ENCODE data around the gene ACVR1B.

Gene ACVR1B

DNA sequence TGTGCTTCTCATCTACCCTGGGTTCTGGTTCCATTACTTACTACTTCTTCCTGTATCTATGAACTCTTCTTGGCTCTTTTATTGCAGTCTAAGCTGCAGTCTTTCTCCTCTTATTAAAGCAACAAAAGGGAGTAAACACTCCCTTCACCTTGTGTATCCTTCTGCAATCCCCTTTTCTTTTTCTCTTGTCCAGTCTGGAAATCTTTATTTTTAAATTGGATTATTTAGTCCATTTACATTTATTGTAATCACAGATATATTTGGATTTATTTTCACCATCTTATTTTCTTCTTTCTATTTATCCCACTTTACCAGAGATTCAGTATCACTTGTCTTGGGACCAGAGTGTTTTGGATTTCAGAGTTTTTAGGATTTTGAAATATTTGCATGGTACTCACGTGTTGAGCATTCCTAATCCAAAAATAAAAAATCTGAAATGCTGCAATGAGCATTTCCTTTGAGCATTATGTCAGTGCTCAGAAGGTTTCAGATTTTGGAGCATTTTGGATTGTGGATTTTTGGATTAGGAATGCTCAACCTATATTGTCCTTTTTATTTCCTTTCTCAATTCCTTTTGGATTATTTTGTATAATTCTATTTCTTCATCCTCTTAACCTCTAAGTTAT is 6.8 kb upstream of the ACVR1B start:
- DNase-seq, result no peak

DNA sequence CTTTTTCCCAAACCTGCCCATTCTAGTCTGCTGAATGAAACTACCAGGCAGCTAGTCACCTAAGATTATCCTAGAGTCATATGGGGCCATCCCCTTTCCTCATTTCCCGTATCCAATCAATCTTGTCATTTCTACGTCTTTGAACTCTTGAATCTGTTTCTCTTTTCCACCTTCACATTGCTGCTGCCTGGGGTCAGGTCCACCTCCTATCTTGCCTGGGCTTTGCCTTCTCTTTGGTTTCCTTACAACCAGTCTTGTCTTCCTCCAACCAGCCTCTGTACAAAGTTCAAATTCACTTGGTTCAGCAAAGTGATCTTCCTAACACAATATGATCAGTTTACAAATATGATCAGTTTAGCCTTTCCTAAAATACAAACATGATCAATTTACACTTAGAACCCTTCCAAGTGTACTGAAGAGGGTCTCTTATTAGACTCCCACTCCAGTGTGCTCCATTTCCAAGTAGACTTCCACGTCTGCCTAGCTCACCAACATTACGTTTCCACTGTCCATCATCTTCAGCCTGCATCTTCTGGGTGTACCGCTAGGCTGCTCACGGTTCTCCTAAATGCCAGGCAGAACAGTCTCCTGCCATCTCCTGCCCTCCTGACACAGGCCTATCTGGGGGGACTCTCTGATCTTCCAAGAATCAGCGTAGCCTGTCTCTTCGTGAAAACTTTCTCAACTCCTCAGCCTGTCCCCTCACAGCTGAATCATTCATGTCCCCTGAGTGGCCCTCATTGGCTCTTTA is 4.1 kb upstream of the ACVR1B start:
- no peak for DNase-seq

DNA sequence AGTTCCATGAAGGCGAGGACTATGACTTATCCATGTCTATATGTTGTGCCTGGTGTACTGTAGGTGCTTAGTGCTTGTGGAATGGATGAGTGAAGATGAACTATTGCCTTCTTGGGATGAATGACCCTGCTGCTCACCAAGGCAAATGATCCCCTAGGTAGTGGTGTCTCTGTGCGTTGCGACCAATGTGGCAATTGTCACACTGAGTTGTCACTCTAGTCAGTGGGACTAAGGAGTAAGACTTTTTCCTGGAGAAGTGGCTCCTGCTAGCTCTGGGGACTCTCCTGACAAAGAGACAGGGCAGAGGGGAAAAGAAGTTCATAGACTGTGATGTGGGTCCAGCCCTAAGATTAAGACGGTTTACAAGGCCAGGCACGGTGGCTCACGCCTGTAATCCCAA is 3.4 kb upstream of the ACVR1B start:
- no peak for DNase-seq

DNA sequence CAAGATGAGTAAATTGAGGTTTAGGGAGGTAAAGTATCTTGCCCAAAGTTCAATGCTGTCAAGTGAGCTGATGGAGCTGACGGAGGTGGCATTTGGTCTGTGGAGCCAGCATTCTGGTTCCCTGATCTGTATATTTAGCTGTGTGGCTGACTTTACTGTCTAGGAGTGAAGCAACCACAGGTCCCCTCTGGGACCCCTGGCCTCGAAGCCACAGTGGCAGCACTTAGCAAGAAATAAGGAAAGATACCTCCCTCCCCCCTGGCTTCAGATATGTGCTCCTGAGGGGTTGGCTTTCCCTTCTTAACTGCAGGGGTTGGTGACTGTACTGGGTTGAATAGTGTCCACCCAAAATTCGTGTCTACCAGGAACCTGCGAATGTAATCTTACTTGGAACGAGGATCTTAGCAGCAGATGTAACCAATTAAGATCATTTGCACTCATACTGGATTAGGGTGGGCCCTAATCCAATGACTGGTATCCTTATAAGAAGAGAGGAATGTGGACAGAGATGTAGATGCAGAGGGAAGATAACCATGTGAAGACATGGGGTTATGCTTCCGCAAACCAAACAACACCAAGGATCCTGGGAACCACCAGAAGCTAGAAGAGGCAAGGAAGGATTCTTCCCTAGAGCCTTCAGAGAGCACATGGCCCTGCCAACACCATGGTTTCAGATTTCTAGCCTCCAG is 2.0 kb upstream of the ACVR1B start:
- no peak for DNase-seq

DNA sequence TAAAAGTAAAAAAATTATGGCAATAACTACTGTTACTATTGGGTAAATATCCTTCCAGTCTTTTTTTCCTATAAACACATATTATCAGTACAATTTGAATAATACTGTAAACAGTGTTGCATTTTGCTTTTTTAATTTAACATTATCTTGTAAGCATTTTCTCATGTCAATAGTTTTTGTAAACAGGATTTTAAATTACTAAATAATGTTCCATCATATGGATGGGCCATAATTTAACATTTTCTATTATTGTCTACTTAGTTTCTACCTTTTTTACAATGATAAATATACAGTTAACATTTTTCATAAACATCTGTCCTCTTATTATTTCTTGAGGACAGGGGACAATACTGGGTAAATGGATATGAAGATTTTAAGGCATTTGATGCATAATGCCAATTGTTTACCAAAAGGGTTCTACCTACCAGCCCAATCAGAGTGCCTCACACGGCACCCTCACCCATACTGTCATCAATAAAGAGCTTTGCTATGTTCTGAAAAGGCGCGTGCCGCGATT is 759 bp upstream of the ACVR1B start:
- no peak for DNase-seq

DNA sequence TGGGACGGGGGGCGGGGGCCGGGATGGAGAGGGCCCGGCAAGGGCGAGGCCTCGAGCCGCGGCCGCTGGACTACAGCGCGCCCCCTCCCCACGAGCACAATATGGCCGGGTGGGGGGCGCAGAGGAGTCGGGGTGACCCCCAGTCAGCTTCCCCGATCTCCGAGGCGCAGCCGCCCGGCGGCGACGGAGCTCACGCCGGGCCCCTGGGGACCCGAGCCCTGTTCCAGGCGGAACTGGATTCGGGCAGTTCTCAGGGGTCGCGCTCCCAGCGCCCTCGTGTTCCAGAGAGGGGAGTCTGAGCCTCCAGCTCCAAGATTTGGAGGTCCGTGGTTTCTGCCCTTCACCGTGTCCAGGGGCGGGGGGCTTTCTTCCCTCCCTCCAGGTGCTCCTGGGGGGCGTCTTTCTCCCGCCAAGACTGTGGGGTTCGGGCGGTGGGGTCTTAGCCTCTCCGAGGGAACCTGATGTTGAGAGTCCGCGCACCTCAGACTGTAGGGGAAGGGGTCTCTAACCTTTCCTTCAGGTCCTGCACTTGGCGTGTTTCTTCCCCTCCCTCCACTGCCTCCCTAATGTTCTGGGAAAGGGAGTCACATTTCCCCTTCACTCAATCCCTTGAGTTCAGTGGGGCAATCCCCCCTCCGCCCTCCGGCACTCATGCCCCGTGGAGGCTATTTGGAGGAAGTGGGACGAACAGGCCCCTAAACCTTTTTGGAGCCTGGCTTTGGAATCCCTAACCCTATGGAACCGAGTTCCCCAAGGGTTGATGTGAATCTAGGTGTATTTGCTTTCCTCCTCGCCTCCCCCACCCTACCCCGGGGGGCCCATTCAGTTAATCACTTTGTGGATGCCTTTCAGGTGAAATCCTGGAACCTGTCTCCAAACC is 584 bp downstream of the ACVR1B start:
- DNase-seq, result peak; percentile 14

DNA sequence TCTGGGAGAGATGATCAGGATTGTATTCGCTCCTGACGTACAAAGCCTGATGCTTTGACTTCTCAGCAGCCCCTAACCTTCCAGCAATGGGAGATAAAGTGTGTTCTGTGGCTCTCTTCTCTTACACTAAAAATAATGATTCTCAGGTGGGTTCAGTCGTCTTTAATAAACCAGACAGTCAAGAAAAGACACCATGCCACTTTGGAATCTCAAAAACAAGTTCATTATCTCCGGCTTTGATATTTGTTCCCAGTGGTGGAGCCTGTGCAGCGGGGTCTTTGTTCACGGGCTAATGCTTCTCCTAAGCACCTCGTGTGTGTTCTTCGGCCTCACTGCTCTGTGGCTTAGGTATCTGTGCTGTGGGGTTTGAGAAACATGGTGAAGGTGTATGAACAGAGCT is 1.6 kb downstream of the ACVR1B start:
- DNase-seq, result no peak

DNA sequence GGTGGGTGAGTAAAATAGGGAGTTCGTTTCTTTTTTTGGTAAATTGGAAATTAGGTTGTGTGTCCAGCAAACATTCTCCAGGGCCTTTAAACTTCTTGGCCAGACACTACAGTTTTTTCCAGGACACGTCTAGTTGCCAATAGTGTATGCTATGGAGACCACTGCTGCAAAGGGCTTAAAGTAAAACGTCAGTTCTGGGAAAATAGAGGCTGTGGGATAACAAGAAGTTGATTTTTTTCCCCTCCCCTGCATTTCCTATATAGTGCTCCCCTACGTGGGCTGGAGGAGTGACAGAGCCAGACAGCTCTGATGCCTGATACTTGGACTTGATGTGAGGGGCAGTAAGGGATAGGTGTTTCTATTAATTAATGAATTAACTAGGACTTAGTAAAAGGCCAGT is 2.4 kb downstream of the ACVR1B start:
- no peak for DNase-seq

DNA sequence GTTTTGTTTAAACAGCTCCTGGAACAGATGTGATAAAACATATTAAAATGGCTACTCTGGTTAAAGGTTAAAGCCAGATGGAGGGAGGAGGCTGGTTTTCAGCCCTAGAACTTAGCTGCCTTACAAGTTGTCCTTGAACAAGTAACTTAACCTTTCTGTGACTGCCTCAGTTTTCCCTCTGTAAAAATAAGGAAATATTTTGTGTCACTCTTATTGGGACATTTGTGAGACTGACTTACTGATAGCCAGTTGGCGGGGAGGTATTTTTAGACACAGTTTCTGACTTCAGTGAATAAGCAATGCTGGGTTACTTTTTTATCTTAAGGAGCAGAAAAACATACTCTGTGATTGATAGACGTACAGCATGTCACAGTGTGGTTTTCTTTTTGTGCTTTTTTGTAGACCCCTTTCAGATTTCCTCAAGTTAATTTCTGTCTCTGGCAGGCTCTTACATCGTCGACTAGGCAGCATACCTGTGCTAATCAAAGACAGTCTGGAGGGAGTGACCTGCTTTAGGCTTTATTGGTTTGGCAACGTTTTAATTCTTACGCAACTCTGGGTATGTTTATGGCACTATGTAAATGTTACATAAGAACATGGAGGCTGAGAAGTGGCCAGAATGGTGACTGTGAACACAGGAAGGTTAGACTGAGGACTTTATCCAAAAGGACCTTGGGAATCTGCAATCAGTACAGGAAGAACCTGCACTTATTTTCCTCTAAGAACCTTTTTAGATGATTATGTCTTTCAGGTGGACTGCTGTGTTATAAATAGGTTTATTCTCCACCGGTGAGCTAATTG is 3.3 kb downstream of the ACVR1B start:
- DNase-seq, result no peak

DNA sequence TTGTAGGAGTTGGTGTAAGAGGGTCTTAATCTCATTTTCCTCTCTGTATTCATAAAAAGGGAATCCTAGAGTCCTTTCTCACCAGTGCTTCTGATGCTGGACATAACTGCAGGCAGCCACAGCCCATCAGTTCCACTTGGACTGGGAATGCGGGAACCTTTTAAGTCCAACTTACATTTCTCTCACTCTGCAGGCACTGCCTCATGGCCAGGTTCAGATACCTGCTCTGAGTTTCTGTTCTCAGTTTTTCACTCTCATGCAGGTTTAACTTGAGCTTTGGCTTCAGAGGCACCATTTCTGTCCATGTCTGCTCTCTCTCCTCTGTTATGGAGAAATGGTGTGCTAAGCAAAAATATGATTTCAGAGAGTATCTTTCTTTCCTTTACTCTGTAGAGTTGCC is 4.2 kb downstream of the ACVR1B start:
- no peak for DNase-seq

DNA sequence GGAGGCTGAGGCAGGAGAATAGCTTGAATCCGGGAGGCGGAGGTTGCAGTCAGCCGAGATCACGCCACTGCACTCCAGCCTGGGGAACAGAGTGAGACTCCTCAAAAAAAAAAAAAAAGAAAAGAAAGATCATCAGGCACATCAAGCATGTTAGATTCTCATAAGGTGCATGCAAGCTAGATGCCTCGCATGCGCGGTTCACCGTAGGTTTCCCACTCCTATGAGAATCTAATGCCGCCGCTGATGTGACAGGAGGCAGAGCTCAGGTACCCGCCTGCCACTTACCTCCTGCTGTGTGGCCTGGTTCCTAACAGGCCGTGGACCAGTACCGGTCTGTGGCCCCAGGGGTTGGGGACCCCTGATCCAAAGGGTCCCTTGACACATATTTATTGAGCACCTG is 7.0 kb downstream of the ACVR1B start:
- no peak for DNase-seq

DNA sequence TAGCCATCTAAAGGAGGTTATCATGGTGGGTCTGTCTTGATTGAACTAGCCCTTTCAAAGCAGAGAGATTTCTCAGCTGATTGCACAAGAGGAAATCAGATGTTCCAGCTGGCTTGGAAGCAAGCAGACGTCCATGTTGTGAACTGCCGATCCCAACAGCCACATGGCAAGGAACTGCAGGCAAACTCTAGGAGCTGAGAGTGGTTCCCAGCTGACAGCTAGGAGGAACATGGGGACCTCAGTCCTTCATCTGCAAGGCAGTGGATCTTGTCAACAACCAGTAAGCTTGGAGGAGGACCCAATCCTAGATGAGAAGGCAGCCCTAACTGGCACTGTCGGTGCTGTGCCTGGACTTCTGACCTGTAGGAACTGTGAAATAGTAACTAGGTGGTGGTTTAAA is 7.7 kb downstream of the ACVR1B start:
- DNase-seq, result no peak

DNA sequence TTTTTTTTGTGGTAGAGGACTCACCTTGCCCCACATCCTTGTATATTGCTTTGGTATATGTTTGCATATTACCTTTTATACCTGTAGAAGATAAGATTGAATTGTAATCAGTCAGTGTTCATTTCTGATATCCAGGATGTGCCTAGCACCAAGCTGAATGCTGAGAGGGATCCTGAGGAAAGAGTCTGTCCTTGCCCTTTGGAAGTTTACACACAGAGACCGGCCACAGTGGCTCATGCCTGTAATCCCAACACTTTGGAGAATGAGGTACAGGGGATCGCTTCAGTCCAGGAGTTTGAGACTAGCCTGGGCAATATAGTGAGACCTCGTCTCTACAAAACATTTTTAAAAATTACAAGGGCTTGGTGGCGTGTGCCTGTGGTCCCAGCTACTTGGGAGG is 8.4 kb downstream of the ACVR1B start:
- DNase-seq, result no peak

DNA sequence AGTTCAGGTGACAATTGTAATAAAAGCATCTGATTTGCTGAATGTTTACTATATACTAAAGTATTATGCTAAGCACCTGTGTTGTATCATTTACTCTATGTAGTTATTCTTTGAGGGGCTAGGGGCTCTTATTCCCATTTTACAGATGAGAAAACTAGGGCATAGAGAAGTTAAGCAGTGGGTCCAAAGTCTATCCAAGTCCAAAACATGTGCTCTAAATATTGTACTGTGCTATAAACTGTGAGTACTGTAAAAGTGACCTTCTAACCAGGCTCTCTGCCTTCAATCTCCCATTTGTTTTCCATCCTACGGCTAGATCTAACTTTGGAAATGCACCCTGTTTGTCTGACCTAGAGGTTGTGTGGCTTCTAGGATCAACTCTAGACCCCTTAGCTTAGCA is 9.0 kb downstream of the ACVR1B start:
- no peak for DNase-seq

DNA sequence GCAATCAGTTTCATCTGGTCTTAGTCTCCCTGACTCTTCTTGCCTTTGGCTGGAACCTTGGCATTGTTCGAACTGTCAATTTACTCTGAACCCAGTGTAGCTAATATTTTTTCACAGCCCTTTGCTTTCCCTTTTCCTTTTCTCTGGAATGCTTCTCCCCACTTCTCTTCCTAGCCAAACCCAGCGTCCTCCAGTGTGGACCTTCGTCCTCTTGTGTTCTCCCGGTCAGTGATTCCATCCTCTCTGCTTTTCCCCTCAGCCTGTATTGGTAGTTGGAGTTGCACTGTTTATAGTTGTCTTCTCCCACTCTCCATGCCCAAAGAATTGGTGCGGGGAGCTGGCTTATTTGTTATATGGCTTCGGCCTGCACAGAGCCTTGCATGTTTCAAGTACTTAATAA is 9.4 kb downstream of the ACVR1B start:
- no peak for DNase-seq

DNA sequence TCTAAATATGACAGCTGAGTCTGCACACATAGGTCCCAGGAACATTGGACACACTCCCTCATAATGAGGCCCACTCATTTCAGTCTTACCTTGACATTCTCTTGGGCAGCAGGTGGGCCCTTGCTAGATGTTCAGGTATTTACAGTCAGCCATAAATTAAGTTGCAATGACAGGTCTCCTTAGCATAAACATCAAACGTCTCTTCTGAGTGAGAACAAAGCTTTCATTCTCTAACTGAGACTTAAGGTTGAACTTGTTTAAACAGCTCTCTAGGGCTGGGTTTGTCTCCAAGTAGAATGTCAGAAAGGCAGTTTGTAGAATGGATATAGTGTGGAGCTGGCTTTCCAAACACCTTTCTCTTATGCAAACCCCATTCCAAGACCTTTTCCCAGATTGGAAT is 10.3 kb downstream of the ACVR1B start:
- no peak for DNase-seq

DNA sequence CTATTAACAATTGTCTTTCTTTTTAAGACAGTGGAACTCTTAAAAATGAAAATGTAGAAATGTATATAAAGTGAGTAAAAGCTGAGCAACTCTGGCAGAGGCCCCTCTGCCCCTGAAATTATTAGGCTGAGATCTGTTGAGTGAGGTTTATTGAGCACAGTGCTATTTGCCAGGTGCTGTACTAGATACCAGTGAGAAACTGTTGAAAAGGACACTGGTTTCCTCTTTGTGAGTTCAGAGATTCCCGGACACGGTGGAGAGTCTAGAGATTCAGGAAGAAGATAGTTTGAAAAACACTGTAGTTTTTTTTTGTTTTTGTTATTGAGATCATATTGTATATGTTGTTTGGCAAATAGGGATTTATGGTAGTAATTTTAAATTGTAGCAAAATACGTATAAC is 11.2 kb downstream of the ACVR1B start:
- DNase-seq, result no peak

DNA sequence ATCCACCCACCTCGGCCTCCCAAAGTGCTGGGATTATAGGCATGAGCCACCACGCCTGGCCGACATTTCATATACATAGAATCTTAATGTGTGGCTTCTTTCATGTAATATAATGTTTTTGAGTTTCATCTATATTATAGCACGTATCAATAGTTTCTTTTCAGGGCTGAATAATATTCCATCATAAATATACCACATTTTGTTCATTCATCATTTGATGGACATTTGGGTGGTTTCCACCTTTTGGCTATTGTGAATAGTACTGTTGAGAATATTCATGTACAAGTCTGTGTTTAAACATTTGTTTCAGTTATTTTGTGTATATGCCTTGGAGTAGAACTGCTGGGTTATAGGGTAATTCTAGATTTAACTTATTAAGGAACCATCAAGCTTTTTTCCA is 12.0 kb downstream of the ACVR1B start:
- no peak for DNase-seq

DNA sequence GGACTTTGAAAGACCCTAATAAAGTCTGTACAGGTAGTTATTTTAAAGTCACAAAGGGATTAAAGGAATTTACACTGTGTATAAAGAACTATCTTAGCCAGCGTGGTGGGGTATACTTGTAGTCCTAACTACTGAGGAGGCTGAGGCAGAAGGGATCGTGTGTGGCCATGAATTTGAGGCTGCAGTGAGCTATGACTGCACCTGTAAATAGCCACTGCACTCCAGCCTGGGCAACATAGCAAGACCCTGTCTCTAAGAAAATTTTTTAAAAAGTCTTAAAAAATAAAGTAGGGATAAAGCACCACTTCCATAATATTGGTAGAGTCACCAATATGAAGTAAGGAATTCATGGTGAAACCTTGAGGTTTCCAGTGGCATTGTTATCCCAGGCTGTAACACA is 18.1 kb downstream of the ACVR1B start:
- no peak for DNase-seq

DNA sequence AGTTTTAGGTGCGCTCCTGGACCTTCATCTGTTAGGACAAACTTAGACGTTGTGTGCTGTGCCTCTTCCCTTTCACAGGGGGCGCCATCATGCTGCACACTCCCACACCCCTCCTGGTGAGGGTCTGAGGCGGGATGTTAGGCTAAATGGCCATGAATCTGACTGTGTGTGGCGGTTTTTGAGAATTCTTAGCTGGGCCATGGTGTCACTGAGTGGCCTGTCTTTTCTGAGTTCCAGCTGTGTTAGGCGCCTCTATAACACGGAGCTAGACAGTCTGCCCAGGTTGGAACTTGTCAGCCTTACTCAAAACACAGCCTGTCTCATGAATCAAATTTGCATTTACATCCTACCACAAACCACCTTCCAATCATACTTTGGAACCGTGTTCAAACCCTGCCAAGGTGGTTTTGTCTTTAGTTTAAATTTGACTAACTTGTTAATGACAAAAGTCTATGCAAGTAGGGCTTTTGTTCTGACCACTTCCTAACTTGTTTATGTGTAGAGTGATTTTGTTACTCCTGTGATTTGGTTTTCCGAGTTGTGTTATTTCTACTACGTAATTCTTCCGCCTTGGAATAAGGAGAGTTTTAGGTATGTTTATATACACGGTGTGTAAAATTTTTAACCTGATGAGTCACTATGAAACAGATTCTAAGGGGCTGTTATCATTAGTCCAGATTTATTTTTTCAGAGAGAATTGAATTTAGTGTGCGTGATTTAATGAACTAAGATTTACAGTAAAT is 19.6 kb downstream of the ACVR1B start:
- DNase-seq, result peak; percentile 25

DNA sequence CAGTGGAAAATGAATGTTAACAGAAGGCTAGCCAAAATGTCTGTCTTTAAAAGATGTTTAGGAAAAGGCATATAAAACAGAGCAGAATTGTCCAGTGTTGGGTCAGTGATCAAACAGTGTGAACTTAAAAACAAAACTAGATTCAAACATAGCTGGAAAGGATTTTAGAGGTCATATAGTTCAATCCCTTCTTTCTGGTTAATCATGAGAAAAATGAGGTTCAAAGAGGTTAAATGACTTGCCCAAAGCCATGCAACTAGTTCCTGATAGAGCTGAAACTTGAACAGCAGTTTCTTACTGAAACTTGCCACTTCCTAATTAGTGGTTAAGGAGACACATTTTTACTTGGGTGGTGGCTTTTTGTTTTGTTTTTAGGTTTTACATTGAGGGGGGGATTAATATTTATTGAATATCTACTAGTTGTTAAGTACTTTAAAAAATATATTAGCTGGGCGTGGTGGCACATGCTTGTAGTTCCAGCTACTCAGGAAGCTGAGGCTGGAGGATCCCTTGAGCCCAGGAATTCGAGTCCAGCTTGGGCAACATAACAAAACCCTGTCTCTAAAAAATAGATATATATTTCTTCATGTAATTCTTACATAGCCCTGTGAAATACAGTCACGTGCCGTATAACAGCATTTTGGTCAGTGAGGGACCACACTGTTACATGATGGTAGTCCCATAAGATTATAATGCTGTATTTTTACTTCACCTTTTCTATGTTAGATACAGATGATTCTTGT is 20.4 kb downstream of the ACVR1B start:
- no peak for DNase-seq
